Fibroblast of the conjunctiva (primary cell): ENCODE data around the gene CYP2A6.

Experiments used
- DNase-seq: peaks from one replicate; pipeline ENCODE4 v3.0.0-alpha.2; 2010; ENCODE audit warnings: low read depth

The CYP2A6 gene

GRCh38 chr19:40801426-40802299 is 48.6 kb downstream of the CYP2A6 start:
- DNase-seq, result no peak

GRCh38 chr19:40800997-40801377 is 49.3 kb downstream of the CYP2A6 start:
- no peak for DNase-seq

- no peak for DNase-seq
Observed at GRCh38 chr19:40800339-40800996, 49.8 kb downstream of the CYP2A6 start.

GRCh38 chr19:40799558-40800338 is 50.5 kb downstream of the CYP2A6 start:
- DNase-seq, result no peak

- peak; percentile 99 for DNase-seq
Observed at GRCh38 chr19:40798683-40799557, 51.3 kb downstream of the CYP2A6 start, which contains the start of gene EGLN2. Gene EGLN2, plus strand, starts transcription at chr19:40799191. Its CDS starts 1,382 bp downstream, at chr19:40800573.

GRCh38 chr19:40797963-40798682 is 52.1 kb downstream of the CYP2A6 start:
- no peak for DNase-seq

- no peak for DNase-seq
Observed at GRCh38 chr19:40797166-40797962, 52.9 kb downstream of the CYP2A6 start.
